Vagina (tissue), 2 donors: ENCODE measurements around the gene PRR19.
A peak's percentile ranks its signal among the peaks of the same experiment; 100 is the strongest.

Experiments used
- POLR2A ChIP-seq, 2 donors: fragments of 450-650 bp; IDR thresholded peaks; one replicate each; pipeline ENCODE4 v1.6.1; 2017; ENCODE audit warnings: antibody characterized with exemption in 2 of 2, mild to moderate bottlenecking in 2 of 2, moderate library complexity in 2 of 2
- TF ChIP-seq, protein P1 (sequence below), 3 experiments: fragments of 450-650 bp in 2 of 3; fragments of 200-600 bp in 1 of 3; sonication (generic) in 1 of 3; IDR thresholded peaks; one replicate each; pipeline ENCODE4 v1.5.1; 2017 to 2019; ENCODE audit warnings: antibody characterized with exemption in 3 of 3, mild to moderate bottlenecking in 2 of 3, moderate library complexity in 2 of 3

DNA sequence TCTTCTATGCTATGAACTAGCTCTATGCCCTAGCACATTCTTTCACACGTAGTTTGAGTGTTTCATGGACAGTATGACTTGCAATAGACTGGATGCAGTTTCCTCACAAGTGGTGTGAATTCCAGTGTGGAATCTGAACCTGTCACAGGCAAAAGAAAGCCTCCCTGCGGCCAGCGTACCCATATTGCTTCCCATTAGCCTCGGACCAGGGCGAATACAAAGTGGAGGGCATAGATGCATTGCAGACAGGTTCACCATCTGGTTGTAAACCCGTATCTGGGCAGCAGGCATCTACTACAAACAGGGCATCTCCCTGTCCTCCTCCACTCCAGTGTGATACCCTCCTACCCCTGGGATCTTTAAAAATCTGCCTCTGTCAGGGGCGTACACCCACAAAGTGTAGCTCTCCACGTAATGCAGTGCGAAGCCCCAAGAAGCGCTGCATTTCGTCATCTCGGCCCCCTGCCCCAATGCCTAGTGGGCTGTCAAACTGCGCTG, 34.2 kb upstream of the PRR19 start:
- TF ChIP-seq, protein P1, sequence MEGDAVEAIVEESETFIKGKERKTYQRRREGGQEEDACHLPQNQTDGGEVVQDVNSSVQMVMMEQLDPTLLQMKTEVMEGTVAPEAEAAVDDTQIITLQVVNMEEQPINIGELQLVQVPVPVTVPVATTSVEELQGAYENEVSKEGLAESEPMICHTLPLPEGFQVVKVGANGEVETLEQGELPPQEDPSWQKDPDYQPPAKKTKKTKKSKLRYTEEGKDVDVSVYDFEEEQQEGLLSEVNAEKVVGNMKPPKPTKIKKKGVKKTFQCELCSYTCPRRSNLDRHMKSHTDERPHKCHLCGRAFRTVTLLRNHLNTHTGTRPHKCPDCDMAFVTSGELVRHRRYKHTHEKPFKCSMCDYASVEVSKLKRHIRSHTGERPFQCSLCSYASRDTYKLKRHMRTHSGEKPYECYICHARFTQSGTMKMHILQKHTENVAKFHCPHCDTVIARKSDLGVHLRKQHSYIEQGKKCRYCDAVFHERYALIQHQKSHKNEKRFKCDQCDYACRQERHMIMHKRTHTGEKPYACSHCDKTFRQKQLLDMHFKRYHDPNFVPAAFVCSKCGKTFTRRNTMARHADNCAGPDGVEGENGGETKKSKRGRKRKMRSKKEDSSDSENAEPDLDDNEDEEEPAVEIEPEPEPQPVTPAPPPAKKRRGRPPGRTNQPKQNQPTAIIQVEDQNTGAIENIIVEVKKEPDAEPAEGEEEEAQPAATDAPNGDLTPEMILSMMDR (IDR thresholded peaks at IDR 0.05): peak in 1 of 3 experiments; percentile 12
- TF ChIP-seq POLR2A (IDR thresholded peaks at IDR 0.05): no peak
